Body of pancreas (tissue), 4 donors: Measurements from ENCODE around the gene ARL6IP4. TPM values are rescaled to one million over a fixed set of nuclear protein-coding genes. Genes with fewer than 3 reads are reported as not detected.

Experiments used
- ATAC-seq: fragments of 150-250 bp; one replicate; pipeline ENCODE4 v1.9.1; 2016
- DNase-seq, 4 donors: peaks; one replicate each; pipeline ENCODE4 v3.0.0-alpha.2; 2019
- H3K27ac ChIP-seq, 4 donors: fragments of 200-600 bp; sonication (generic); 1 replicate in 3 of 4; 2 replicates in 1 of 4; pipeline versions ENCODE4 v1.5.1 to v1.6.1; 2016 to 2019; ENCODE audit warnings: mild to moderate bottlenecking in 1 of 4, mixed read lengths in 1 of 4, moderate library complexity in 1 of 4
- H3K27me3 ChIP-seq, 2 donors: fragments of 200-600 bp; sonication (generic); one replicate each; pipeline ENCODE4 v1.6.0; 2016; ENCODE audit warnings: mild to moderate bottlenecking in 1 of 2
- H3K36me3 ChIP-seq, 2 donors: fragments of 200-600 bp; sonication (generic); replicated peaks in 1 of 2; 2 replicates each; pipeline ENCODE4 v1.5.1; 2016; ENCODE audit warnings: low read depth in 2 of 2; ENCODE audit not compliant: insufficient read depth in 1 of 2
- H3K4me1 ChIP-seq: fragments of 200-600 bp; sonication (generic); one replicate; pipeline ENCODE4 v1.6.0; 2016
- H3K4me3 ChIP-seq, 2 donors: fragments of 200-600 bp; sonication (generic); 1 replicate in 1 of 2; 2 replicates in 1 of 2; pipeline ENCODE4 v1.5.1; 2016 to 2019
- H3K9me3 ChIP-seq, 3 donors: fragments of 200-600 bp; sonication (generic); 1 replicate in 2 of 3; 2 replicates in 1 of 3; pipeline ENCODE4 v1.5.1; 2016
- CTCF ChIP-seq, 7 experiments: fragments of 450-650 bp in 4 of 7; fragments of 200-600 bp in 3 of 7; sonication (generic) in 3 of 7; IDR thresholded peaks; one replicate each; pipeline ENCODE4 v1.5.1; 2016 to 2019; ENCODE audit warnings: antibody characterized with exemption in 7 of 7
- POLR2A ChIP-seq, 3 donors: fragments of 450-650 bp; IDR thresholded peaks; one replicate each; pipeline ENCODE4 v1.6.1; 2016; ENCODE audit warnings: antibody characterized with exemption in 3 of 3, mild to moderate bottlenecking in 2 of 3
- WGBS, 2 donors: methylation state at CpG; one replicate each; pipeline ENCODE4 v1.1.5; 2017; 5-methylcytosine and 5-hydroxymethylcytosine counted together
- intact Hi-C: fragments of 100-400 bp; cut with DNase I; formaldehyde crosslinking; loops from one replicate; pipeline ENCODE4 v1.15.1; 2023
- total RNA-seq, 2 donors: library from RNA; depleted of rRNA; stranded (reverse); fragments of >200 nt; gene quantifications; one replicate each; pipeline ENCODE4 v1.1.0, GENCODE V29; 2016

The ARL6IP4 gene
- total RNA-seq, 2 donors from 2014 or later = 215 to 237 TPM

DNA sequence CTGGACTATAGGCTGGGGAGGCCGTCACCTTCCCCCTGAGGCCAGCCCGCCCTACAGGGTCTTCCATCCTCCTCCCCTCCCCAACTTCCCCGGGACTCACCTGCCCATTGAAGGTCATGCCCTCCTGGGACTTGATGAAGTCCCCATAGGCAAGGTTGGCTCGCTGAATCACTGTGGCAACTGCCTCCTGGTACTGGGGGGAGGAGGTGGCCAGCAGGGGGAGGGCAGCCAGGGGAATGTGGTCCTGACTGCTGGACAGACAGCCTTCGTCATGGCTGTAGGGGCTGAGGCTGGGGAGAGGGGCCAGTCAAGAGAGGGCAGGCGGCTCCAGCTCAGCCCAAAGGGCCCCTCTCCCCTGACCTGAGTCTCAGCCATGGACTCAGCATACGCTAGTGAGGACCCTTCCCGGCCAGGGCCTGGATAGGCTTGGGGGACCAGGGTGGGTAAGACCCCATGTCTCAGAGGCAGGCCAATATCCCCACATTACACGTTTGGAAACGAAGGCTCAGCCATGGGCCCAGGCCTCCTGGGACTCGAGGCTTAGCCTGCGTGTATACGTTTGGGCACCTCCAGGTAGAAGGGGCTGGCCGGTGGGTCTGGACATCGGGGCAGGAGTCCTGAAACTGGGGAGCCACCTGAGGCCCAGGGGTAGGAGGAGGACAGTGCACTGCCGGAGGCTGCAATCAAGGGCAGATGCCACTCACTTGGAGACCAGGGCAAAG lies 16.3 kb downstream of the ARL6IP4 start:
- intact Hi-C loops = no loop called here
- H3K9me3 ChIP-seq = no peaks in the 10 kb centered on the region
- H3K4me1 ChIP-seq = no peaks in the 10 kb centered on the region
- TF ChIP-seq POLR2A (IDR thresholded peaks at IDR 0.05) (no peak), CTCF (IDR thresholded peaks at IDR 0.05) (no peak)
- H3K4me3 ChIP-seq = no peak overlapping the region
- ATAC-seq (no peak), DNase-seq (no peak)
- no peaks in the 10 kb centered on the region for H3K27me3 ChIP-seq
- no peak overlapping the region for H3K27ac ChIP-seq
- H3K36me3 ChIP-seq = no peaks in the 10 kb centered on the region
- WGBS, 2 donors = 87 to 91% methylated on average over 16 of the region's 16 CpGs

- 90 to 95% methylated on average over 18 to 25 of the region's 25 CpGs for WGBS, 2 donors
- H3K27me3 ChIP-seq = no peaks in the 10 kb centered on the region
- DNase-seq = no peak
- ATAC-seq = no peak
- H3K4me3 ChIP-seq = no peak overlapping the region
- no peaks in the 10 kb centered on the region for H3K4me1 ChIP-seq
- TF ChIP-seq POLR2A (IDR thresholded peaks at IDR 0.05) (no peak), CTCF (IDR thresholded peaks at IDR 0.05) (no peak)
- no peak overlapping the region for H3K27ac ChIP-seq
- intact Hi-C loops = no loop called here
- no peaks in the 10 kb centered on the region for H3K9me3 ChIP-seq
- no peaks in the 10 kb centered on the region for H3K36me3 ChIP-seq
Observed at GRCh38 chr12:122997343-122998250, 17.1 kb downstream of the ARL6IP4 start.

GRCh38 chr12:122998316-122998715 lies 17.8 kb downstream of the ARL6IP4 start:
- ATAC-seq = no peak
- no peaks in the 10 kb centered on the region for H3K4me1 ChIP-seq
- no peak for DNase-seq
- no peaks in the 10 kb centered on the region for H3K9me3 ChIP-seq
- TF ChIP-seq CTCF (IDR thresholded peaks at IDR 0.05) = no peak
- TF ChIP-seq POLR2A (IDR thresholded peaks at IDR 0.05) = no peak
- intact Hi-C loops = no loop called here
- H3K4me3 ChIP-seq = no peak overlapping the region
- WGBS, 2 donors = 80 to 91% methylated on average over 1 to 4 of the region's 4 CpGs
- no peak overlapping the region for H3K27ac ChIP-seq
- no peaks in the 10 kb centered on the region for H3K27me3 ChIP-seq
- no peaks in the 10 kb centered on the region for H3K36me3 ChIP-seq

DNA sequence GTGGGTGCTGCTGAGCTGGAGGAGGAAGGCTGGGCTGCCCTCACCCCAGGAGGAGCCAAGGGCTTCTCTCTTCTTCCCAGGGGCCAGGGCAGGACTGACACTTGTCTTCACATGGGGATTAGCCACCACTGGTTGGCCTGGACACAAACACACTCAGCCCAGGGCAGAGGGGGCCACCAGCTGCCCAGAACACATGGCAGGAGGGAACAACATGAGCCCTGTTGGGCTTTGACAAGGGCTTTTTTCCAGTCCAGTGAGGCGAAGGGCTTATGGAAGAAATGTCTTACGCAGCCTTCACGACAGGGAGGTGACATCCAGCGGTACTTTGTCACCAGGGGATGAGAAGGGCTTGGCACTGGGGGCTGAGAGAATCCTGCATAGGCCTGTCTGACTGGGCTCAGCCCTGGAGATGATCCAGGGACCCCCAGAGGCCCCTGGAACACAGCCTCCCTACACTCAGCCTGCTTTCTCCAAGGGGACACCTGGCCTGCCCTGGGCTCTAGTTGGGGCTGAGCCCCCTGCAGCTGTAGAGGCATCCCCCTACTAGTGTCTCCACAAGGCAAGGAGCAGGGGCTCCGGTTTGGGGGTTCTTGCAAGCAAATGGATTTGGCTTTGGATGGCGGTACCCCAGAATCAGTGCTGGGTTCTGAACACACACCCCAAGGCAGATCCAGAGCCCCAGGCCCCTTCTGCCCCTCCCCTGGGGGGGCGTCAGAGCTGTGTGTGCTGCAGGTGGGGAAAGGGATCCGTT lies 18.9 kb downstream of the ARL6IP4 start:
- no peaks in the 10 kb centered on the region for H3K4me1 ChIP-seq
- no peak overlapping the region for H3K4me3 ChIP-seq
- DNase-seq (no peak), ATAC-seq (no peak)
- no peaks in the 10 kb centered on the region for H3K36me3 ChIP-seq
- TF ChIP-seq CTCF (IDR thresholded peaks at IDR 0.05) = no peak
- TF ChIP-seq POLR2A (IDR thresholded peaks at IDR 0.05) = no peak
- no peaks in the 10 kb centered on the region for H3K27me3 ChIP-seq
- H3K9me3 ChIP-seq = no peaks in the 10 kb centered on the region
- 73 to 85% methylated on average over 6 of the region's 8 CpGs for WGBS, 2 donors
- intact Hi-C loops = no loop called here
- H3K27ac ChIP-seq = no peak overlapping the region
